ENCODE measurements around the gene RAB4A. TPM values are rescaled to one million over a fixed set of nuclear protein-coding genes. Genes with fewer than 3 reads are reported as not detected.
"Not testable (repeated sequence)": the region's sequence is repeated elsewhere in the genome, so short reads cannot be mapped to it uniquely, and the experiment has no call there.

Gene RAB4A
- total RNA-seq, 3 donors from 2014 or later, result 27.5 to 47.8 (median 42.1) TPM

DNA sequence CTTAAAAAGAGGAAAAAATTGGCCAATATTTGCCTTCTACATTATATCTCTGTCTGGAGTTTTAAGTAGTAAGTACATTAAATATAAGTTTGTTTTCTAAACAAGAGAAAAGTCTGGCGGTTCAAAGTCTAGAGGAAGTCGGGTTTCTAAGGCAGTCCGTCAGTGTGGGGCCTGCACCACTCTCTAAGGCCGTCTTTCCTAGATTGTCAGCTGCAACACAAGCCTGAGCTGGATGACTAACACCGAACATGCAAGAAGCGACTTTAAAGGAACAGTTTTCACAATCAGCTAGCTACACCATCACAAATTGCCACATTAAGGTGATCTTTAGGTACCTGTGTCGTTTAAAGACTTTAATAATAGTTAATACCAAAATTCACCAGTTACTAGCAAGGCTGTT is 52.3 kb downstream of the RAB4A start:
- Histone ChIP-seq H3K4me3 (no peak overlapping the region), H3K36me3 (peaks cover 2% of the 10 kb centered on the region), H3K27ac (no peak overlapping the region), H3K27me3 (no peaks in the 10 kb centered on the region), H3K4me1 (no peaks in the 10 kb centered on the region), H3K9me3 (no peaks in the 10 kb centered on the region)
- TF ChIP-seq POLR2A (IDR thresholded peaks at IDR 0.05) (no peak), POLR2AphosphoS5 (IDR thresholded peaks at IDR 0.05) (no peak)
- TF ChIP-seq, protein P1, sequence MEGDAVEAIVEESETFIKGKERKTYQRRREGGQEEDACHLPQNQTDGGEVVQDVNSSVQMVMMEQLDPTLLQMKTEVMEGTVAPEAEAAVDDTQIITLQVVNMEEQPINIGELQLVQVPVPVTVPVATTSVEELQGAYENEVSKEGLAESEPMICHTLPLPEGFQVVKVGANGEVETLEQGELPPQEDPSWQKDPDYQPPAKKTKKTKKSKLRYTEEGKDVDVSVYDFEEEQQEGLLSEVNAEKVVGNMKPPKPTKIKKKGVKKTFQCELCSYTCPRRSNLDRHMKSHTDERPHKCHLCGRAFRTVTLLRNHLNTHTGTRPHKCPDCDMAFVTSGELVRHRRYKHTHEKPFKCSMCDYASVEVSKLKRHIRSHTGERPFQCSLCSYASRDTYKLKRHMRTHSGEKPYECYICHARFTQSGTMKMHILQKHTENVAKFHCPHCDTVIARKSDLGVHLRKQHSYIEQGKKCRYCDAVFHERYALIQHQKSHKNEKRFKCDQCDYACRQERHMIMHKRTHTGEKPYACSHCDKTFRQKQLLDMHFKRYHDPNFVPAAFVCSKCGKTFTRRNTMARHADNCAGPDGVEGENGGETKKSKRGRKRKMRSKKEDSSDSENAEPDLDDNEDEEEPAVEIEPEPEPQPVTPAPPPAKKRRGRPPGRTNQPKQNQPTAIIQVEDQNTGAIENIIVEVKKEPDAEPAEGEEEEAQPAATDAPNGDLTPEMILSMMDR (IDR thresholded peaks at IDR 0.05), result no peak
- DNase-seq (ENCODE audit: low spot score in 2 of 2), result no peak
- intact Hi-C loops (cut with DNase I; ENCODE audit: low total_unique reads), result no loop called here

DNA sequence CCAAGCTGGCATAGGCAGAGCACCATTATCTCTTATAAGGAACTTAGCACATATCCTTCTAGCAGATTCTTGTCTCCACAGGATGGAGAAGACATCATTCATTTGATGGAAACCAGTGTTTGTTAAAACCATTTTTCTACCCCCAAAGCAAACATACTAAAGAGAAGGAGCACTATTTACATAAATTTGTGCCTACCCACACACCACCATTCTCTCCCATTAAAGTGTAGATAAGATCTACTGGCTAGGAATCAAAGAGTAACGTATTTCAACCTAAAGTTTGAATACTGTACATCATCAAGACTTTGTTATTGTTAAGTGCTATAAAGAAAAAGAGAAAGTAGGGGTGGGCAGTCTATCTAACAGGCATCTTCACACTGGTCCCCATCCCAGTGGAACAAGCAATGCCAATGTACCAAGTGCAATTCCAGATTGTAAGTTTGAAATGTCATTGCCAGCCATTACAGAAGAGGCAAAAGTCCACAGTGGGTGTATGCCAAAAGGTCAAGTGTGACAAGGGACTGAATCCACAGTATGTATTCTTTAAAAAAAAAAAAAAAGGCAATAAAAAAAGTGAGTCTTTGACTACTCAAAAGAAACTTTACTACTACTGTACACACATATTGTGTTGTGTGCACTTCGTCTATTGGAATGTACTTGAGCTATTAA is 53.1 kb downstream of the RAB4A start:
- intact Hi-C loops (cut with DNase I; ENCODE audit: low total_unique reads), result no loop called here
- Histone ChIP-seq H3K27me3 (no peaks in the 10 kb centered on the region), H3K4me3 (no peak overlapping the region), H3K36me3 (peaks cover 2% of the 10 kb centered on the region), H3K9me3 (no peaks in the 10 kb centered on the region), H3K4me1 (no peaks in the 10 kb centered on the region), H3K27ac (no peak overlapping the region)
- DNase-seq (ENCODE audit: low spot score in 2 of 2), result no peak
- TF ChIP-seq, protein P1 (IDR thresholded peaks at IDR 0.05), result no peak

DNA sequence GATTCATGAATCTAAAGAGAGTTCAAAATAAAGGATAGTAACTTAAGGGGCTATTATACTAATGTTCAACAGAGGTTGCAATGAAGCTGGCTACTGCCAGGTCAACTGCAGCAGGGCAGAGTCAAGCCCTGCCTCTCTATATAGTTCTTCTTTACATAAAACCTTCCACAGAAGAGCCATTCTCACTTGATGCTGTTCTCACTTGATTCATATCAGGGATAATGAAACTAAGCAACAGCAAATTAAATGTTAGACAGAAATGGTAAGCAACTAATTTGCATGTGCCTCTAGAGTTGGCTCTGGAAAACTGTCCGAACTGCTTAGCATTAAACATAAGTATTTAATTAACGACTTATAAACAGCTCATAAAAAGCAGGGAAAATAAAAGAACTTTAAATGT is 54.5 kb downstream of the RAB4A start:
- TF ChIP-seq POLR2A (IDR thresholded peaks at IDR 0.05) (no peak), POLR2AphosphoS5 (IDR thresholded peaks at IDR 0.05) (no peak)
- TF ChIP-seq, protein P1 (IDR thresholded peaks at IDR 0.05), result no peak
- no peak overlapping the region for H3K27ac ChIP-seq

DNA sequence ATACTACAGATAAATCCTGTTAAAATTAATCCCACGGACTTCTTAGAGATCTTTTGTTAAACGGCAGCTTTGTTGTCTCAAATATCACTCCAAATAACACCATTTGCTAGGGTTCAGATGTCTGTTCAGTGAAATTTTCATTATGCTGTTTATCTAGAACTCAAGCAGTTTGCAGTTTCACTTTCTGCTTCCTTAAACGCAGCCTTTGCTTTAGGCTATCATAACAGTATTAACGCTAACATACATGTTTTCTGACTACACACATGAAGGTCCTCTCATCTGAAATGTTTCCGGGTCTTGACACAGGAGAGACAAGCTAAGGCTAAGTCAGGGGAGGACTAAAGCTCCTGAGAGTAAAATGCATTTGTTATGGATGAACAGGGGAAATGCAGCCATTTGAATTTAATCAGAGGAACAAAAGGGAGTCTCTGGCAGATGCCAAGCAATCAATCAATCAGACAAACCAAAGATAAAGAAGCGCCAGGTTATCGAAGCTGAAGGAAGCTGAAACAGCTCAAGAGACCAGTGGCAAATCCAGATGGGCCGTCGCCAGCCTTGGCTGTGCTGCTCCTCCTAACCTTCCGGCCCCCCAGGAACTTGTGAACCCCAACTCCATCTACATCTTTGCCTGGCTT is 55.1 kb downstream of the RAB4A start:
- no peak for DNase-seq (ENCODE audit: low spot score in 2 of 2)
- H3K36me3 ChIP-seq, result no peaks in the 10 kb centered on the region
- intact Hi-C loops (cut with DNase I; ENCODE audit: low total_unique reads), result no loop called here
- no peaks in the 10 kb centered on the region for H3K4me1 ChIP-seq
- H3K4me3 ChIP-seq, result no peak overlapping the region
- no peaks in the 10 kb centered on the region for H3K27me3 ChIP-seq
- no peaks in the 10 kb centered on the region for H3K9me3 ChIP-seq
- TF ChIP-seq POLR2A (IDR thresholded peaks at IDR 0.05), result no peak
- no peak for TF ChIP-seq POLR2AphosphoS5 (IDR thresholded peaks at IDR 0.05)
- TF ChIP-seq, protein P1 (IDR thresholded peaks at IDR 0.05), result no peak
- H3K27ac ChIP-seq, result no peak overlapping the region

More for the DNA sequence above, 54.5 kb downstream of the RAB4A start:
- Histone ChIP-seq H3K9me3 (no peaks in the 10 kb centered on the region), H3K27me3 (no peaks in the 10 kb centered on the region), H3K36me3 (no peaks in the 10 kb centered on the region), H3K4me3 (no peak overlapping the region), H3K4me1 (no peaks in the 10 kb centered on the region)
- intact Hi-C loops (cut with DNase I; ENCODE audit: low total_unique reads), result no loop called here
- no peak for DNase-seq (ENCODE audit: low spot score in 2 of 2)

DNA sequence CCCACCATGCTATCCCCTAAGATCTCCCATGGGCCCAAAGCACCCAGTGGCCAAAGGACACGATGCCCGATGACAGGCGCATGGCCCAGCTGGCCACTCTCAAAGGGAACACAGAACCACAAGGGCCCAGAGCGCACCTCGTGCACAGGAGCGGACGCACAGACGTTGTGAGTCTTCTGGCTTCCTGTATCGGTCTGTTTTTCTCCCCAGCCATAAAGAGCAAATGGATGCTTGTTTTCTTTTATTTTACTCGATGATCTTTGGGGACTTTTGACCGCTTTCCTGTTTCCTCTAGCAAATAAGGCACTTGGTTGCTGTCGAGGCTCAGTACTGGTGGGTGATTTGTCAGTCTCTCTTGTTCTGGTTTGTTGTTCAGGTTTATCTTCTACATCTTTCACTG is 55.7 kb downstream of the RAB4A start:
- Histone ChIP-seq H3K4me1 (no peaks in the 10 kb centered on the region), H3K27ac (no peak overlapping the region), H3K27me3 (no peaks in the 10 kb centered on the region), H3K36me3 (no peaks in the 10 kb centered on the region), H3K9me3 (no peaks in the 10 kb centered on the region), H3K4me3 (no peak overlapping the region)
- TF ChIP-seq, protein P1 (IDR thresholded peaks at IDR 0.05), result no peak
- no peak for TF ChIP-seq POLR2A (IDR thresholded peaks at IDR 0.05)
- no peak for TF ChIP-seq POLR2AphosphoS5 (IDR thresholded peaks at IDR 0.05)
- no peak for DNase-seq (ENCODE audit: low spot score in 2 of 2)
- intact Hi-C loops (cut with DNase I; ENCODE audit: low total_unique reads), result no loop called here

DNA sequence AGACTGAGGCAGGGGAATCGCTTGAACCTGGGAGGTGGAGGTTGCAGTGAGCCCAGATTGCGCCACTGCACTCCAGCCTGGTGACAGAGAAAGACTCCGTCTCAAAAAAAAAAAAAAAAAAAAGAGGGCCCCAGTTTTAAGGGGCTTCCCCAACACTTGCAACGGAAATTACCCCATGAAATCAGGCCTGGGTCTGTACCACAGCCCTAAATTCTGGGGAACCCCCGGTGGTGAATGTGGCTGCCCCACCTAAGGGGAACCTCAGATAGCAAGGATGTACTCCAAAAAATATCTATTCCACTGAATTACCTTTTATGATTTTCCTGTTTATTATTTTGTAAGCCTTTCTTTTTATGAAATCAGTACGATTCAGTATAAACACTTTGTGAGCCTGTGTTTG is 56.9 kb downstream of the RAB4A start:
- H3K4me1 ChIP-seq; H3K27ac ChIP-seq; H3K9me3 ChIP-seq; intact Hi-C loops (cut with DNase I; ENCODE audit: low total_unique reads); H3K27me3 ChIP-seq; DNase-seq (ENCODE audit: low spot score in 2 of 2); H3K4me3 ChIP-seq; H3K36me3 ChIP-seq: not testable (repeated sequence)

Measured in breast epithelium (tissue), 4 donors.